WTC11 (cell line): ENCODE measurements around the gene PLCB2. TPM values are rescaled to one million over a fixed set of nuclear protein-coding genes. Genes with fewer than 3 reads are reported as not detected.
A peak's percentile ranks its signal among the peaks of the same experiment; 100 is the strongest.

Experiments
- AFF4 ChIP-seq: sonication (generic); formaldehyde crosslinking; IDR thresholded peaks from 2 replicates; pipeline ENCODE4 v1.8.1; 2023; ENCODE audit warnings: mild to moderate bottlenecking, missing genetic modification reagents, borderline replicate concordance
- ATF1 ChIP-seq: sonication (generic); formaldehyde crosslinking; IDR thresholded peaks from 2 replicates; pipeline ENCODE4 v1.8.1; 2023; ENCODE audit warnings: mild to moderate bottlenecking, moderate library complexity, missing genetic modification reagents
- ATF3 ChIP-seq: sonication (generic); formaldehyde crosslinking; conservative IDR thresholded peaks from 2 replicates; pipeline ENCODE4 v1.8.1; 2022; ENCODE audit warnings: mild to moderate bottlenecking, missing genetic modification reagents
- CREB1 ChIP-seq: sonication (generic); formaldehyde crosslinking; IDR thresholded peaks from 2 replicates; pipeline ENCODE4 v1.8.0; 2023; ENCODE audit warnings: mild to moderate bottlenecking, missing genetic modification reagents
- CTCF ChIP-seq: fragments of 200-600 bp; IDR thresholded peaks from 2 replicates; pipeline ENCODE4 v1.8.0; 2022; ENCODE audit warnings: antibody characterized with exemption
- E2F1 ChIP-seq: sonication (generic); formaldehyde crosslinking; IDR thresholded peaks from 2 replicates; pipeline ENCODE4 v1.8.0; 2022; ENCODE audit warnings: mild to moderate bottlenecking, missing genetic modification reagents
- EMX1 ChIP-seq: fragments of 250-450 bp; sonication (Bioruptor Pico); IDR thresholded peaks from 2 replicates; pipeline ENCODE4 v1.8.0; 2021; ENCODE audit warnings: mild to moderate bottlenecking
- FOXJ3 ChIP-seq: sonication (generic); formaldehyde crosslinking; IDR thresholded peaks from 2 replicates; pipeline ENCODE4 v1.9.0; 2021; ENCODE audit warnings: missing genetic modification reagents, mild to moderate bottlenecking, borderline replicate concordance
- FOXP1 ChIP-seq: sonication (generic); formaldehyde crosslinking; IDR thresholded peaks from 2 replicates; pipeline ENCODE4 v1.8.0; 2022; ENCODE audit warnings: missing genetic modification reagents, mild to moderate bottlenecking, moderate library complexity, borderline replicate concordance
- JAZF1 ChIP-seq: fragments of 250-450 bp; sonication (Bioruptor Pico); IDR thresholded peaks from 2 replicates; pipeline ENCODE4 v1.9.0; 2021; ENCODE audit warnings: moderate library complexity, mild to moderate bottlenecking, inconsistent platforms
- MAX ChIP-seq: sonication (generic); formaldehyde crosslinking; IDR thresholded peaks from 2 replicates; pipeline ENCODE4 v1.8.0; 2022; ENCODE audit warnings: mild to moderate bottlenecking, missing genetic modification reagents
- MLX ChIP-seq: sonication (generic); formaldehyde crosslinking; IDR thresholded peaks from 2 replicates; pipeline ENCODE4 v1.8.1; 2023; ENCODE audit warnings: mild to moderate bottlenecking, missing genetic modification reagents, moderate library complexity
- NFYB ChIP-seq: sonication (generic); formaldehyde crosslinking; conservative IDR thresholded peaks from 2 replicates; pipeline ENCODE4 v1.8.0; 2022; ENCODE audit warnings: low read depth, missing genetic modification reagents
- OVOL2 ChIP-seq: fragments of 250-450 bp; sonication (Bioruptor Pico); IDR thresholded peaks from 2 replicates; pipeline ENCODE4 v1.9.0; 2021; ENCODE audit warnings: mild to moderate bottlenecking, borderline replicate concordance
- RELA ChIP-seq: sonication (generic); formaldehyde crosslinking; IDR thresholded peaks from 2 replicates; pipeline ENCODE4 v1.8.1; 2022; ENCODE audit warnings: missing genetic modification reagents, mild to moderate bottlenecking, borderline replicate concordance
- TCF7 ChIP-seq: sonication (generic); formaldehyde crosslinking; IDR thresholded peaks from 2 replicates; pipeline ENCODE4 v1.8.0; 2022; ENCODE audit warnings: mild to moderate bottlenecking, low read depth, missing genetic modification reagents, moderate library complexity
- ZBTB21 ChIP-seq: sonication (generic); formaldehyde crosslinking; IDR thresholded peaks from 2 replicates; pipeline ENCODE4 v1.8.1; 2023; ENCODE audit warnings: mild to moderate bottlenecking, missing genetic modification reagents, borderline replicate concordance
- ZBTB43 ChIP-seq: sonication (generic); formaldehyde crosslinking; IDR thresholded peaks from 2 replicates; pipeline ENCODE4 v1.8.1; 2023; ENCODE audit warnings: mild to moderate bottlenecking, missing genetic modification reagents
- ZMAT4 ChIP-seq: fragments of 250-450 bp; sonication (Bioruptor Pico); IDR thresholded peaks from 2 replicates; pipeline ENCODE4 v1.9.0; 2021; ENCODE audit warnings: mild to moderate bottlenecking
- ZNF219 ChIP-seq: sonication (generic); formaldehyde crosslinking; IDR thresholded peaks from 2 replicates; pipeline ENCODE4 v1.8.0; 2023; ENCODE audit warnings: missing genetic modification reagents, mild to moderate bottlenecking, borderline replicate concordance
- ZNF317 ChIP-seq: sonication (generic); formaldehyde crosslinking; IDR thresholded peaks from 2 replicates; pipeline ENCODE4 v1.8.1; 2023; ENCODE audit warnings: low read depth, mild to moderate bottlenecking, moderate library complexity, missing genetic modification reagents, borderline replicate concordance
- ZNF396 ChIP-seq: fragments of 250-450 bp; sonication (Bioruptor Pico); IDR thresholded peaks from 2 replicates; pipeline ENCODE4 v1.8.0; 2021; ENCODE audit warnings: mild to moderate bottlenecking, moderate library complexity, borderline replicate concordance
- ZNF416 ChIP-seq: fragments of 250-450 bp; sonication (Bioruptor Pico); IDR thresholded peaks from 2 replicates; pipeline ENCODE4 v1.9.0; 2021; ENCODE audit warnings: mild to moderate bottlenecking, inconsistent platforms
- ZNF512 ChIP-seq: sonication (generic); formaldehyde crosslinking; IDR thresholded peaks from 2 replicates; pipeline ENCODE4 v1.8.1; 2022; ENCODE audit warnings: missing genetic modification reagents, borderline replicate concordance
- total RNA-seq: library from RNA; stranded (reverse); gene quantifications from 3 replicates; pipeline ENCODE4 v1.2.3, GENCODE V29; 2021

The PLCB2 gene
- total RNA-seq, 1 experiment from 2014 or later = 15.2 TPM

GRCh38 chr15:40279437-40280141, 28.1 kb downstream of the PLCB2 start (continued):
- peak; percentile 92; the same call in 1 of the 2 replicates for TF ChIP-seq AFF4 (CRISPR knock-in tag)
- TF ChIP-seq RELA (CRISPR knock-in tag) = peak; percentile 86; the same call in 1 of the 2 replicates
- peak; percentile 63; the same call in 1 of the 2 replicates for TF ChIP-seq FOXJ3 (CRISPR knock-in tag)
- TF ChIP-seq MLX (CRISPR knock-in tag) = no peak
- peak; percentile 79; the same call in 1 of the 2 replicates for TF ChIP-seq ZBTB21
- no peak for TF ChIP-seq ZNF396 (CRISPR knock-in tag)
- TF ChIP-seq MAX (CRISPR knock-in tag) = peak; percentile 97
- peak; percentile 89; the same call in 1 of the 2 replicates for TF ChIP-seq FOXP1 (CRISPR knock-in tag)
- no peak for TF ChIP-seq ZMAT4 (CRISPR knock-in tag)
- peak; percentile 81; the same call in 1 of the 2 replicates for TF ChIP-seq E2F1
- TF ChIP-seq CREB1 (CRISPR knock-in tag) = peak; percentile 87
- no peak for TF ChIP-seq ZNF219
- no peak for TF ChIP-seq ATF3 (CRISPR knock-in tag)
- TF ChIP-seq ZNF416 (CRISPR knock-in tag) = no peak
- TF ChIP-seq OVOL2 (CRISPR knock-in tag) = no peak
- no peak for TF ChIP-seq EMX1 (CRISPR knock-in tag)
- no peak for TF ChIP-seq ATF1 (CRISPR knock-in tag)
- TF ChIP-seq JAZF1 (CRISPR knock-in tag) = no peak
- TF ChIP-seq ZNF512 = no peak
- TF ChIP-seq NFYB (CRISPR knock-in tag) = no peak
- no peak for TF ChIP-seq TCF7 (CRISPR knock-in tag)
- peak; percentile 37; the same call in 1 of the 2 replicates for TF ChIP-seq ZNF317 (CRISPR knock-in tag)
- peak; percentile 78; the same call in 1 of the 2 replicates for TF ChIP-seq ZBTB43 (CRISPR knock-in tag)
- peak; percentile 95 for TF ChIP-seq CTCF
